Stimulated activated CD8-positive, alpha-beta memory T cell treated with anti-CD3 and anti-CD28 coated beads, Interleukin-7, amount 100 ng/mL, for 1 hour (primary cell): ENCODE measurements around the gene LAMP5.

Source experiments
- DNase-seq, 2 donors: peaks; one replicate each; pipeline ENCODE4 v3.0.0-alpha.2; 2020; ENCODE audit warnings: low read depth in 2 of 2

The LAMP5 gene

DNA sequence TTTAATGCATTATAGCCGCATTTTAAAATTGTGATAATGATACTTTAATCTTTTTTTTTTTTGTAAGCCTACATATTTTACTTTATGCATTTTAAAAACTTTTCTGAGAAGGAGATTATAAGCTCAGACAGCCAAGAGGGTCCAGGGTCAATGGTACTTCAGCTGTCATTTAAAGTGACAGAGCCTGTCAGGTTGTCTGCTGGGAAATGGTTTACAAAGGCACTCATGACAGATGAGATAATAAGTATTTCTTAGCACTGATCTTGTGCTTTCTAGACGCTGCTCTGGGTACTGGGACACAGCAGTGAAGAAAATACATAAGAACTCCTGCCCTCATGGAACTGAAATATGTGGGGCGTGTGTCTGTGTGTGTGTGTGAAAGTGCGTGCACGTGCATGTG is 19.6 kb downstream of the LAMP5 start:
- DNase-seq = no peak

- DNase-seq = no peak
Measured at GRCh38 chr20:9535449-9535848, 21.1 kb downstream of the LAMP5 start.

GRCh38 chr20:9543214-9543613 is 28.8 kb downstream of the LAMP5 start:
- DNase-seq = no peak

GRCh38 chr20:9550283-9550682 is 35.9 kb downstream of the LAMP5 start:
- DNase-seq = no peak

- no peak for DNase-seq
Measured at GRCh38 chr20:9550871-9551270, 36.5 kb downstream of the LAMP5 start.

DNA sequence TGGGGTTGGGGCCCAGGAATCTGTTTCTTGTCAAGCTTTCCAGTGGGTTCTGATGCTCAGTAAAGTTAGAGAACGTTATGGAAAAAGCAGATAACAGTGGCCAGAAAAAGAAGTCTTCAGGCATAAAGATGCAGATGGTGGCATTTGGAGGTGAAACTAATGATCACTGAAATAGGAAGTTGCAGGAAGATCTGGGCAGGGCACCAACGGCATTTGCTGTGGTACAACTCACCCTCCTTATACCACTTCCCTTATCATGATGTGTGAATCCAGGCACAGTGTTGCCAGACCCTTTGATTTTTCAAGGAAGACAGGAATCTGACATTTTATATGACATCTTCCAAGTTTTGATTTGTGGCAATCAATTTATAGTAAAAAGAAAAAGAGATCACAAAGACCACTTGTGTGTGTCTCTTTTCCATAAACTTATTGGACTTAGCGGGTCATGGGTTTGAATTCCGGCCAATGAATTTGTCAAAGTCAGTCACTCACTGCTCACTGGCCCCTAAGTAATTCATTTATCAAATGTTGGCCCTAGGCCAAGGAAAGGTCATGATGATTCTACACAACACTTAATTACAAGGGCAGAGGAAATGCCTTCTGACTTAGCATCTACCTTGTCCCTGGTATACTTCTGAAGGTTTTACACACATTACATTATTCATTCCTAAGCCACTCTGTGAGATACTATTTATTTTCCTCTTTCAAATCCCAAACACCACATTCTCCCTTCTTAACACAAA is 37.6 kb downstream of the LAMP5 start:
- DNase-seq = no peak

- no peak for DNase-seq
Measured at GRCh38 chr20:9555781-9556180, 41.4 kb downstream of the LAMP5 start.

DNA sequence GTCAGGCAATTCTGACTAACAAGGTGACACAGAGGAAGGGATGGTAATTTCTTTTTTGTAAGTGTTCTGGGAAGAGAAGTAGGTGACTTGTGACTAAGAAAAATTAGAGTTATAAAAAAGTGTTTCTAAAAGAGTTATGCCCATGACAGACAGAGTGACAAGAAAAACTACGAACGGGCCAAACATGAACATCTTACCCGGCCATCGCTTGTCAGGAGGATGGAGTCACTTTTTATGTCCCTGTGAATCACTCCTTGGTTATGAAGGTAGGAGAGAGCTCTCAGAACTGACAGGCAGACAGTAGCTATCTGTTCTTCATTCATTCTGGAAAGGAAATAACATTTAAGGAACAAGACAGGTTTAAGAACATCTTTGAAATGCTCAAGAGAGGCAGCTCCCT is 43.0 kb downstream of the LAMP5 start:
- no peak for DNase-seq

DNA sequence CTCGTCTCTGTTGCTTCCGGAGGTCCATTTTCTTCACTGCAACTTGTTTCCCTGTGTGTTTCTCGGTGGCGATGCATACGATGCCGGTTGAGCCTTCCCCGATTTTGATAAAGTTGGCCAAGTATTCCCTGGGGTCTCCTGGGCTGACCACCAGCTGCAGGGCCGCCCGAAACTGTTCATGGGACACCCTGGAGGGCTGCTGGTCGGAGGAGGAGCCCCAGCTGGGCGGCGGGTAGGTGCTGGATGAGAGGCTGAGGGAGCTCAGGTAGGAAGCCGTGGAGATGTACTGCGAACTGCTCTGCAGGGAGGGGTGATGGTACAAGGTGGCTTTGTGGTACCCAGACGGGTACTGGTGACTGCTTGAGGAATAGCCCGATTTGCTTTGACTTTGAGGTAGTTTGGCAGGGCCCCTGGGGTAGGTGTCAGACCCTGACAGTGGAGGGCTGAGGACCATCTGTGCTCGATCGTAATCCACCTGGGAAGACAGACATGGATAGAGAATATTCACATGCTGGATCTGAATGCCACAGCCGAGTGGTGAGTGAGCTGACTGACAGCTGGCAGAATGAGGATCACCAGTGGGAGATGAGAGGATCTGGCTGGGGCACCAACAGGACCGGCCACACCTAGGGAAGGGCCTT is 51.6 kb downstream of the LAMP5 start:
- DNase-seq = no peak

DNA sequence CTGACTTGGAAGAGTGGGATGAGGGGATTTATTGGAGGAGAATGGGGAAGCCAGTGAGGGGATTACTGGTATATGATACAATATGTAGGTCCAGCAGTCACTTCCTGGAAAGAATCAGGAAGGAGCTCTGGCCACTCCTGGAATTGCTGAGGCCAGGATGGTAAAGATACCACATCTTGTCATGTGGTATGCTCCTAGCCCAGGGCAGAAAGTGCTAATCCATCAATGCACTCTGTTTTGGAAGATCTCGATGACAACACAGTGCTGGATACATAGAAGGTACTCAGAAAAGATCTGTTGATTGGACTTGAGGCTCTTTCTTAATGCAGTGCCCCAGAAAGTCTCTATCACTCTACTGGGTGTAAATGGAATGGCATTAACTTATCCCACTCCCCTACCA is 52.6 kb downstream of the LAMP5 start:
- DNase-seq = no peak

DNA sequence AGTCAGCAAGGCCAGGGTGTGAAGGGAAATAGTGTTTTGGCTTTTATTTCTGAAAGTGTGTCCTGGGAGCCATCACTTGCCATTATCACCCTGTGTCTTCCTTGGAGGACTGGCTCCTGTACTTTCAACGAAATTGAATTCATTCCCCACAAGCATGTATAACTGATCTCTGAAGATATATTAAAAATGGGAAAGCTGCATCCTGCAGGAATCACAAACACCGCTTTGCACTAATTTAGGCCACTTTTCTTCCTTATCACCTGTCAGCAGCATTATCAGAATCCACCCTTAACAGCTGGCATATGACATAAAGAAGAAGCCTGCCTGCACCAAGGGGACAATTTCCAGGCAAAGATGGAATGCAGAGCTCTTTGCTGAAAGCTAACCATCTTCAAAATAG is 56.2 kb downstream of the LAMP5 start:
- no peak for DNase-seq

DNA sequence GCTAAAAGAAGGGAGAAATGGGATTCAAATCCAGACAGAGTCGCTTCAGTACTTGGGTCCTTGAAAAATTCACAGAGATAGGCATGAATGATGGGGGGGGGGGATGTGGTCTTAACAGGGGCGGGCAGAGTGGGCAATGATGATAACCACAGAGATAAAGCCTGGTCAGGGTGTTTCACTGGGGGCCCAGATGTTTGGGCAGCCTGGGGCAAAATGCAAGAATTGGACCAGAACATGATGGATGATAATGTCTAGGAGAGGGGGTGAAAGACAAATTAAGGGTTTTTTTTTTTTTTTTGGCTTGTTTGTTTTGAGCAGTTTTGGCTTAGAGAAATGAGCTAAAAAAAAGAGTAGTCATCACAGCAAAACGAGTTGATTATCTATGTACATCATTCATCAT is 57.4 kb downstream of the LAMP5 start:
- no peak for DNase-seq

DNA sequence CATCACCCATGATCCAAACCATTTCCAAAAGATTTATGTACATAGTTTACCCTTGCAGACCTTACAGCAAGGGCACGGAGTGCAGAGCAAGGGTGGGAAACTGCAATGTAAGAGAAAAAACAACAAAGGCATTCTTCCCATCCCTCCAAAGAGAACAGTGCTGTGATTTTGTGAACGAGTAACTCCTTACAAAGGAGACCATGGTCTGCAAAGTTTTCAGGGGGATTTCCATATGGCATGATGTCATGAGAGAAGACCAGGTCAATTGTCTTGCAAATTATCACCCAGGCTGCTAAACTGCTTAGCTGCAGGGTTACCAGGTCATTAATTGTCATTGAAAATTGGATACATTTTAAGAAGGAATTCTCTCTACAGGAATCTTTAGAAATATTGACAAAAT is 58.3 kb downstream of the LAMP5 start:
- DNase-seq = no peak

DNA sequence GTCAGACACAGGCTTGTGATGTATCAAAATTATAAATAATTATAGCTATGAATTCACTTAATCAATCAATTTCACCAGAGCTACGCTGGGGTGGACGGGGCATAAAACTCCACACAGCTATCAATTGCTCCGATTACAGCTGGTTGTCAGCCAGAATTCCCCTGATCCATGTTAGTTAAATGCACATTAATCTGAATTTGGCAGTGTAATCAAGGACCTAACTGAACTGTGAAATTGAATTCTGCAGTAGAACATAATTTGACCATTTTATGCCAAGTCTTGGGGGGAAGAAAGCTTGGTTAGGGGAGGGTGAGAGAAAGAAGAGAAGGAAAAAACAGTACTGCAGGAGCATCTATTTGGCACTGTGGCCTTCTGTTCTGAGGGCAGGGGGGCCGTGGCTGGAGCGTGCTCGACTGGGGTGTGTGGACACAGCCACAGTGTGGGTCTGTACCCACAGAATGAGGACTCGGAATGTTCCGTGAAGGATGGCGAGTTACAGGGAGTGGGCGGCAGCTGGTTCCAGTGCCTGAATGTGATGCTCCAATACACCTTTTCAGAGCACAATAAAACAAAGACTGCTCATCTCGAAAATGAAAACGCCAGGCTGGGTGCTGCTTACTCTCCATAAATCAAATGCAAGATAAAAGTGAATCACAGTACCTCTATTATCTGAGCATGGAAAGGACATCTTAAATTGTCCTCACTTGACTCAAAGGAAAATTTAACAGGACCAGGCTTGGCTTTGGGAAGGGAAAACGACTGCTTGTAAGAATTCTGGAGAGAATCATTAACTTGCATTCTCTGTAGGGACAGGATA is 59.2 kb downstream of the LAMP5 start:
- DNase-seq = no peak

DNA sequence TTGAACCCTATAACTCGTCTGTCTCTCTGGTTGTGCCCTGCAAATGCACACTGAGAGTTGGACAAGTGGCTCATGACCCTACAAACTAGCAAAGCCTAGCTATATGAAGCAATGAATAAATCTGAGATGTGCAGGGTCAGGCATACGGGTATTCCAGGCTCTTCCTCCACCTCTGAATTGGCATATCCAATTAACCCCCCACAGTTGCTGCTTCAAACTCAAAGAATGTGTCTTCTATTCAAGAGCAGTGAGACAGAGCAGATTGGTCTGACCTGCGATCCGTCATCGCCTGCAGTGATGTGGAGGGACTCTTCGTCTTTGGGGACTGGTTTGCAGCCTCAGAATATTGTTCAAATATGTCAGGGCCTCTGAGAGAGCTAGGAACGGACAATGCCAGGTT is 59.8 kb downstream of the LAMP5 start:
- no peak for DNase-seq

DNA sequence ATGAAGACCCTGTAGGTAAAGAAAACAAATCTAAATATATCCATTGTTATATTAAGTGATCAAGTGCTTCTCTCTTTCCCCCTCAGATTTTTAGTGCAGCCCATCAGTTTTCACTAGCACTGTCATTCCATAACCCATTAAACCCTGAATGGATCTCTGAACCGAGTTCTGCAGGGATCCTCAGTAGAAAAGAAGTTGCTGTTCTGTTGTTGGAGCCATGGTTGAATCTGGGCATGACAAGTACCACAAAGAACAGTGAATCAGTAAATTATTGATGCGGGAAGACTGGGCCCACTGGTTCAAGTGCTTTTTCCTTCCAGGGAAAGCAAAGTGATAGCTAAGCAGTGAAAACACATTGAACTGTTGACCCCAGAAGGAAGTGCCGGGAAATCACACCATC is 60.4 kb downstream of the LAMP5 start:
- DNase-seq = no peak

GRCh38 chr20:9575836-9576235 is 61.4 kb downstream of the LAMP5 start:
- DNase-seq = no peak

GRCh38 chr20:9576695-9577094 is 62.3 kb downstream of the LAMP5 start:
- DNase-seq = no peak

- DNase-seq = no peak
Measured at GRCh38 chr20:9577397-9577796, 63.0 kb downstream of the LAMP5 start.

DNA sequence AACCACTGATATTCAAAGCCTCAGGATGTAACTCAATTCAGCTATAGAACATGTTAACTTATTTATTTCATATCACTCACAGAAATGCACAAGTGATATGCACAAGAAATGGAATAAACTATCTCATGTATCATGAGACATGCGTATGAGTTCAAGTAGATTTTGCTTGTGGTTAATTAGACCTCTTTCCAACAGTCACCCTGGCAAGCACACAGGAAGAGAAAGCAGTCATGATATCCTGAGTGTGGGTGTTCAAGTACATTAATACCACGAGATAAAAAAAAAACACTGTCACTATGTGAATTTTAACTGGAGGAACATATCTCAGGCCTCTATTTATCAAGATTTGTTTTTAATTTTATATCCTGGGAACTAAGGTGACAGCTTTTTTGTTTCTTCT is 64.2 kb downstream of the LAMP5 start:
- no peak for DNase-seq
